Parathyroid adenoma (tissue), 2 donors: ENCODE data around the gene KRTAP3-2.

Experiments
- H2AFZ ChIP-seq: fragments of 300-600 bp; sonication (generic); one replicate; pipeline ENCODE4 v1.7.0; 2017; ENCODE audit warnings: antibody characterized with exemption, mild to moderate bottlenecking
- H3K27ac ChIP-seq: fragments of 300-600 bp; sonication (generic); one replicate; pipeline ENCODE4 v1.7.0; 2017
- H3K27me3 ChIP-seq: fragments of 300-600 bp; sonication (generic); one replicate; pipeline ENCODE4 v1.7.0; 2017; ENCODE audit warnings: low read length; ENCODE audit not compliant: control insufficient read depth, insufficient read depth
- H3K36me3 ChIP-seq: fragments of 300-600 bp; sonication (generic); one replicate; pipeline ENCODE4 v1.7.0; 2017; ENCODE audit warnings: low read length; ENCODE audit not compliant: control insufficient read depth, insufficient read depth
- H3K4me1 ChIP-seq: fragments of 300-600 bp; sonication (generic); one replicate; pipeline ENCODE4 v1.7.0; 2017; ENCODE audit warnings: control low read depth
- H3K4me2 ChIP-seq: fragments of 300-600 bp; sonication (generic); one replicate; pipeline ENCODE4 v1.7.0; 2017; ENCODE audit warnings: low read length
- H3K4me3 ChIP-seq: fragments of 300-600 bp; sonication (generic); one replicate; pipeline ENCODE4 v1.7.0; 2017; ENCODE audit warnings: low read depth, low read length
- H3K79me2 ChIP-seq: fragments of 300-600 bp; sonication (generic); one replicate; pipeline ENCODE4 v1.7.0; 2017; ENCODE audit warnings: control low read depth
- H3K9ac ChIP-seq: fragments of 300-600 bp; sonication (generic); one replicate; pipeline ENCODE4 v1.7.0; 2017; ENCODE audit warnings: mild to moderate bottlenecking
- H3K9me3 ChIP-seq: fragments of 300-600 bp; sonication (generic); one replicate; pipeline ENCODE4 v1.7.0; 2017; ENCODE audit warnings: low read length; ENCODE audit not compliant: control insufficient read depth
- CTCF ChIP-seq: fragments of 300-600 bp; sonication (generic); IDR thresholded peaks from one replicate; pipeline ENCODE4 v1.7.0; 2017; ENCODE audit warnings: antibody characterized with exemption, mild to moderate bottlenecking
- donor health status: primary hyperparathyroidism.

Gene KRTAP3-2

DNA sequence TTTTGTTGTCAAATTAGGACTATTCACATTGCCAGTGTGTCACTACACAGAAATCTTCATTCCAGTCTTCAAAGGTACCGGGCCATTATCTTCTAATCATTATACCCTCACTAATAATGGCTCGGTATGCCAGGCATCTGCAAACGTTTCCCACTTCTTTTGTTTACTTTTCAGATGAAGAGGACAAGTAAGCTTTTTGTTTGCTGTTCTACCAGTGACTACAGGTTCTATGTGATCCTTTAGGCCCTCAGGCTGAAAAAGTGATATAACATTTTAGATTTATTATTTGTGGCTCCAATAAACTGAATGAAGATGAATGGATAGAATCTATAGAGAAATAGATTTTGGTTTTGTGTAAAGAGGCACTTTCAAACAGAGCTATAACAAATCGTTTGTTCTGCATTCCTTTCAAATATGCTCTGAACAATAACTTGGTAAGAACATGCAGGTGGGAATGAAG, 9.6 kb upstream of the KRTAP3-2 start:
- Histone ChIP-seq H3K27me3 (no peaks in the 10 kb centered on the region), H2AFZ (no peak overlapping the region), H3K9me3 (no peaks in the 10 kb centered on the region), H3K36me3 (no peaks in the 10 kb centered on the region), H3K4me1 (no peaks in the 10 kb centered on the region), H3K27ac (no peak overlapping the region), H3K4me3 (no peak overlapping the region), H3K4me2 (no peak overlapping the region), H3K9ac (no peak overlapping the region), H3K79me2 (no peaks in the 10 kb centered on the region)
- TF ChIP-seq CTCF, result no peak

- no peaks in the 10 kb centered on the region for H3K36me3 ChIP-seq
- no peak within 1 kb of the TSS for H3K9ac ChIP-seq
- H3K4me2 ChIP-seq, result no peak within 1 kb of the TSS
- H3K4me1 ChIP-seq, result no peaks in the 10 kb centered on the region
- H2AFZ ChIP-seq, result no peak within 1 kb of the TSS
- no peaks in the 10 kb centered on the region for H3K79me2 ChIP-seq
- H3K4me3 ChIP-seq, result no peak within 1 kb of the TSS
- TF ChIP-seq CTCF, result no peak
- H3K27me3 ChIP-seq, result no peaks in the 10 kb centered on the region
- no peaks in the 10 kb centered on the region for H3K9me3 ChIP-seq
- H3K27ac ChIP-seq, result no peak within 1 kb of the TSS
These were observed 9.1 kb upstream of the KRTAP3-2 start, which contains the start of gene KRTAP3-1 for GRCh38 chr17:41008811-41009210. Gene KRTAP3-1, minus strand, starts transcription at chr17:41009128. Its CDS starts 54 bp downstream, at chr17:41009074.

- Histone ChIP-seq H3K4me1 (no peaks in the 10 kb centered on the region), H3K36me3 (no peaks in the 10 kb centered on the region), H3K79me2 (no peaks in the 10 kb centered on the region), H3K4me3 (no peak overlapping the region), H2AFZ (no peak overlapping the region), H3K27ac (no peak overlapping the region), H3K9ac (no peak overlapping the region), H3K9me3 (no peaks in the 10 kb centered on the region), H3K4me2 (no peak overlapping the region), H3K27me3 (no peaks in the 10 kb centered on the region)
- TF ChIP-seq CTCF, result no peak
These were observed 4.7 kb upstream of the KRTAP3-2 start for GRCh38 chr17:41004397-41004796.

GRCh38 chr17:41003926-41004325, 4.2 kb upstream of the KRTAP3-2 start:
- Histone ChIP-seq H3K4me1 (no peaks in the 10 kb centered on the region), H2AFZ (no peak overlapping the region), H3K27ac (no peak overlapping the region), H3K27me3 (no peaks in the 10 kb centered on the region), H3K4me3 (no peak overlapping the region), H3K4me2 (no peak overlapping the region), H3K9ac (no peak overlapping the region), H3K79me2 (no peaks in the 10 kb centered on the region), H3K9me3 (no peaks in the 10 kb centered on the region), H3K36me3 (no peaks in the 10 kb centered on the region)
- TF ChIP-seq CTCF, result no peak

DNA sequence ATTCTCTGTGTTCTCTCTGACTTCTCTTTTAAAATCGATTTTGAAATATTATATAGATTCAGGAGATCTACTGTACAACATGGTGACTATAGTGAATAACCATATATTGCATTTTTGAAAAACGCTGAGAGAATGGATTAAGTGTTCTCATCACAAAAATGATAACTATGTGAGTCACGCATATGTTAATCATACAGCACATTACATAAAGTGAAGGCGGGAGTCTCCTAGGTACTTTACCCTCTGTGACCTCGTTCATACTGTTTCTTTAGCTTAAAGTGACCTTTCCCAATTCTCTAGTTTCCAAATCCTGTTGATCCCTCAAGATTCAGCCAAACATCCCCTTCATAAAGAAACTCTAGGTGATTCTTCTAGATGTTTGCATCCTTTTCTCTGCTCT, 3.1 kb upstream of the KRTAP3-2 start:
- Histone ChIP-seq H3K36me3 (no peaks in the 10 kb centered on the region), H3K4me2 (no peak overlapping the region), H3K79me2 (no peaks in the 10 kb centered on the region), H3K27ac (no peak overlapping the region), H3K9me3 (no peaks in the 10 kb centered on the region), H3K4me1 (no peaks in the 10 kb centered on the region), H3K27me3 (no peaks in the 10 kb centered on the region), H3K9ac (no peak overlapping the region), H2AFZ (no peak overlapping the region), H3K4me3 (no peak overlapping the region)
- TF ChIP-seq CTCF, result no peak
